T-helper 1 cell (primary cell): ENCODE results near the gene MYO5B.

Experiments used
- DNase-seq, 5 donors: peaks; one replicate each; pipeline ENCODE4 v3.0.0-alpha.2; 2012 to 2020

Gene MYO5B

GRCh38 chr18:49778826-49779465 lies 416.0 kb downstream of the MYO5B start:
- no peak for DNase-seq
